PFSK-1 (cell line): ENCODE measurements around the gene STAT4.

Source experiments
- FOXP2 ChIP-seq: optimal IDR thresholded peaks from 2 replicates; pipeline ENCODE3; 2011; ENCODE audit warnings: borderline replicate concordance, control low read depth, inconsistent platforms; ENCODE audit not compliant: insufficient read depth; ENCODE audit errors: extremely low read length, extremely low read depth
- POLR2AphosphoS5 ChIP-seq: IDR thresholded peaks from 2 replicates; pipeline ENCODE4 v1.6.1; 2012; ENCODE audit warnings: low read depth, mild to moderate bottlenecking, control low read depth, low read length, moderate library complexity
- REST ChIP-seq, 2 experiments: IDR thresholded peaks; 2 replicates each; pipeline versions ENCODE4 v1.6.1 to v1.8.0; 2011 to 2012; ENCODE audit warnings: low read depth in 2 of 2, low read length in 2 of 2, control low read depth in 1 of 2, inconsistent platforms in 1 of 2, mild to moderate bottlenecking in 1 of 2, moderate library complexity in 1 of 2; ENCODE audit not compliant: insufficient read depth in 1 of 2
- SIN3A ChIP-seq: IDR thresholded peaks from 2 replicates; pipeline ENCODE4 v1.6.1; 2012; ENCODE audit warnings: mild to moderate bottlenecking, low read length, moderate library complexity, borderline replicate concordance; ENCODE audit not compliant: insufficient read depth
- TAF1 ChIP-seq: IDR thresholded peaks from 2 replicates; pipeline ENCODE4 v1.6.1; 2012; ENCODE audit warnings: low read length, control low read depth, borderline replicate concordance; ENCODE audit not compliant: insufficient read depth

Gene STAT4

GRCh38 chr2:191053256-191053655 lies 97.5 kb downstream of the STAT4 start:
- TF ChIP-seq POLR2AphosphoS5 (no peak), TAF1 (no peak), REST (IDR thresholded peaks at IDR 0.05; ENCODE audit: insufficient read depth in 1 of 2, low read depth in 2 of 2, low read length in 2 of 2) (no peak), SIN3A (no peak), FOXP2 (no peak)

- no peak for TF ChIP-seq POLR2AphosphoS5
- no peak for TF ChIP-seq TAF1
- no peak for TF ChIP-seq REST (IDR thresholded peaks at IDR 0.05; ENCODE audit: insufficient read depth in 1 of 2, low read depth in 2 of 2, low read length in 2 of 2)
- no peak for TF ChIP-seq SIN3A
- no peak for TF ChIP-seq FOXP2
Measured at GRCh38 chr2:191051825-191052778, 98.7 kb downstream of the STAT4 start.

DNA sequence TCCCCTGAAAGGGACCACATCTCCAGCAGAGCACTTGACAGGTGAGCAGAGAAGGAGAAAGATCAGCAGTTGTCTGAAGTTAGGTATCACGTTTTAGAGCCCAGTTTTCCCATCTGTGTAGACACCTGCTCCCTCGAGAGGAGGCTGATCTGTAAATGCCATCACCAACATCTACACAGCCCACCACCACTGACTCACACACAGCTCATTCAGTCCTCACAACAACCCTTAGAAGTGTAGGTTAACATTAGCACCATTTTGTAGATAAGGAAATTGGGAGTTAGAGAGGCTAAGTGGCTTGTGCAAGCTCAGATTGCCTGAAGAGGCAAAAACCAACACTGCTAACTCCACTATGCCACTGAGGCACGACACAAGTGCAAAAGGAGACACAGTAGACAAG lies 99.6 kb downstream of the STAT4 start:
- TF ChIP-seq SIN3A, result no peak
- no peak for TF ChIP-seq FOXP2
- no peak for TF ChIP-seq POLR2AphosphoS5
- no peak for TF ChIP-seq TAF1
- no peak for TF ChIP-seq REST (IDR thresholded peaks at IDR 0.05; ENCODE audit: insufficient read depth in 1 of 2, low read depth in 2 of 2, low read length in 2 of 2)

- no peak for TF ChIP-seq TAF1
Measured at GRCh38 chr2:191050640-191050987, 100.2 kb downstream of the STAT4 start.

GRCh38 chr2:191049728-191050639 lies 100.8 kb downstream of the STAT4 start:
- TF ChIP-seq TAF1, result no peak
- TF ChIP-seq SIN3A, result no peak
- TF ChIP-seq FOXP2, result no peak
- TF ChIP-seq REST (IDR thresholded peaks at IDR 0.05; ENCODE audit: insufficient read depth in 1 of 2, low read depth in 2 of 2, low read length in 2 of 2), result no peak
- no peak for TF ChIP-seq POLR2AphosphoS5
